Stimulated activated naive CD8-positive, alpha-beta T cell treated with anti-CD3 and anti-CD28 coated beads, Interleukin-15, Interleukin-2, amounts not matched to agents 100 ng/mL and 50 ng/mL, for 24 hours (primary cell): ENCODE measurements around the gene TERF2IP.

Experiments used
- H3K27ac Mint-ChIP-seq: one replicate; pipeline ENCODE4 v1.8.0; 2021; ENCODE audit warnings: mild to moderate bottlenecking, mixed read lengths
- H3K27me3 Mint-ChIP-seq: one replicate; pipeline ENCODE4 v1.8.0; 2021; ENCODE audit warnings: mixed read lengths
- H3K36me3 Mint-ChIP-seq: one replicate; pipeline ENCODE4 v1.8.0; 2021; ENCODE audit warnings: low read depth, mixed read lengths
- H3K4me1 Mint-ChIP-seq: one replicate; pipeline ENCODE4 v1.8.0; 2021; ENCODE audit warnings: low read depth, mixed read lengths
- H3K4me3 Mint-ChIP-seq: one replicate; pipeline ENCODE4 v1.8.0; 2021; ENCODE audit warnings: mild to moderate bottlenecking, mixed read lengths
- H3K9me3 Mint-ChIP-seq: one replicate; pipeline ENCODE4 v1.8.0; 2021; ENCODE audit warnings: mixed read lengths

The TERF2IP gene, protein sequence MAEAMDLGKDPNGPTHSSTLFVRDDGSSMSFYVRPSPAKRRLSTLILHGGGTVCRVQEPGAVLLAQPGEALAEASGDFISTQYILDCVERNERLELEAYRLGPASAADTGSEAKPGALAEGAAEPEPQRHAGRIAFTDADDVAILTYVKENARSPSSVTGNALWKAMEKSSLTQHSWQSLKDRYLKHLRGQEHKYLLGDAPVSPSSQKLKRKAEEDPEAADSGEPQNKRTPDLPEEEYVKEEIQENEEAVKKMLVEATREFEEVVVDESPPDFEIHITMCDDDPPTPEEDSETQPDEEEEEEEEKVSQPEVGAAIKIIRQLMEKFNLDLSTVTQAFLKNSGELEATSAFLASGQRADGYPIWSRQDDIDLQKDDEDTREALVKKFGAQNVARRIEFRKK

GRCh38 chr16:75647492-75648264 is at the start of gene TERF2IP, which contains the start of gene KARS1:
Gene TERF2IP, plus strand, starts transcription at chr16:75647773. Its CDS starts 110 bp downstream, at chr16:75647883.
Gene KARS1, minus strand, starts transcription at chr16:75647665. Its CDS starts 26 bp downstream, at chr16:75647639.
- Mint-ChIP-seq H3K36me3 (peaks cover 47% of the 10 kb centered on the region), H3K9me3 (no peaks in the 10 kb centered on the region), H3K4me1 (peaks cover 66% of the 10 kb centered on the region)

DNA sequence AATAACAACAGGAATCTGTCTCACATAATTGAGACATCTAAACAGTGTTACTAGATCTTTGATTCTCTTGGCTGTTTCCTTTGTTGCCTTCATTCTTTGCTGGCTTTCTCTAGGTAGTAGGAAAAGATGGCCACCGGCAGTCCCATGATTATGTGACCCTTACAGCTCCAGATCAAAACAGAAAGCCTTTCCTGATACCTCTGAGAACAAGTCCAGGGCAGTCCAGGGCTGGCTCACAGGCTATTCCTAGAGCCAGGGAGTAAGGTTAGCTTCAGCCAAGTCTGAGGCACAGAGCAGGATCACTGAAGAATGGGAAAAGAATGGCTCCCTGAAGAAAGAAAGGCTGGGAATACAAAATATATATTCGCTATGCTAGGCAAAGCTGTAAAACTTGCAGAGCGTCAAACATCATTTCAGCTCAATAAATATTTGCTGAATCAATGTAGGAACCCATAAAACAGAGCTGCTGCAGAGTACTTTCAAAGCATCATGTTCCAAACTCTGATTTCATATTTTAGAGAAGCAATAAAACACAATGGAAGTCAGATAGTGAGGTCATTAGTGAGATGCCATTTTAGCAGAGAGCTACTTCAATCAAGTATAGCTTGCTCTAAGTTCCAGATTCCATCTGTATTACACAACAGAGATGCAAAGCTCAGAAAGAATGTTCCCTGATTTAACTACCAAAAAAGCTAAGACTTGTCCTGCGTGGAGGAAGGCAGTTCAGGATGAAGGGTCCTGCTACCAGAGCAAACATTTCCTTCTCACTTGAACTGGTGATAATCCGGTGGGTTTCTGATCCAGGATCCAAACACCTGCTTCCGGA is 47.9 kb upstream of the TERF2IP start:
- peaks cover 10% of the 10 kb centered on the region for H3K4me1 Mint-ChIP-seq
- H3K9me3 Mint-ChIP-seq: peaks cover 9% of the 10 kb centered on the region
- no peaks in the 10 kb centered on the region for H3K27me3 Mint-ChIP-seq
- peaks cover 66% of the 10 kb centered on the region for H3K36me3 Mint-ChIP-seq
- H3K27ac Mint-ChIP-seq: no peak overlapping the region
- no peak overlapping the region for H3K4me3 Mint-ChIP-seq

More at GRCh38 chr16:75647492-75648264, at the start of gene TERF2IP, which contains the start of gene KARS1:
- peak within 1 kb of the TSS; percentile 98 for H3K27ac Mint-ChIP-seq
- H3K27me3 Mint-ChIP-seq: no peaks in the 10 kb centered on the region
- H3K4me3 Mint-ChIP-seq: peak within 1 kb of the TSS; percentile 86

- peaks cover 9% of the 10 kb centered on the region for H3K9me3 Mint-ChIP-seq
- H3K4me1 Mint-ChIP-seq: peaks cover 7% of the 10 kb centered on the region
- peaks cover 64% of the 10 kb centered on the region for H3K36me3 Mint-ChIP-seq
- no peak overlapping the region for H3K4me3 Mint-ChIP-seq
- no peak overlapping the region for H3K27ac Mint-ChIP-seq
- no peaks in the 10 kb centered on the region for H3K27me3 Mint-ChIP-seq
Observed at GRCh38 chr16:75603241-75603640, 44.3 kb upstream of the TERF2IP start.

DNA sequence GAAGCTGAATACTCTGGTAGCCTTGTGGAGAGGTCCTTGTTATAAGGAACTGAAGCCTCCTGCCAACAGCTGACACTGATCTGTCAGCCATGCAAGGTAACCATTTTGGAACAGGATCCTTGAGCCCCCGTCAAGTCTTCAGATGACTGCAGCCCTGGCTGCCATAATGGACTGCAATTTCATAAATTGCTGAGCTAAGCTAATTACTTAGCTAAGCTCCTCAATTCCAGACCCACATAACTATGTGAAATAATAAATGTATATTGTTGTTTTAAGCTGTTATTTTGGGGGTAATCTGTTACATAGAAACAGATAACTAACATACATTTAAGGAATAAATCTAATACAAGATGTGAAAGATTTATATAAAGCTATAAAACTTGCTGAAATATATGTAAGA is 41.1 kb upstream of the TERF2IP start:
- Mint-ChIP-seq H3K36me3 (peaks cover 61% of the 10 kb centered on the region), H3K4me1 (peaks cover 7% of the 10 kb centered on the region), H3K27me3 (no peaks in the 10 kb centered on the region), H3K27ac (no peak overlapping the region), H3K4me3 (no peak overlapping the region), H3K9me3 (peaks cover 9% of the 10 kb centered on the region)

DNA sequence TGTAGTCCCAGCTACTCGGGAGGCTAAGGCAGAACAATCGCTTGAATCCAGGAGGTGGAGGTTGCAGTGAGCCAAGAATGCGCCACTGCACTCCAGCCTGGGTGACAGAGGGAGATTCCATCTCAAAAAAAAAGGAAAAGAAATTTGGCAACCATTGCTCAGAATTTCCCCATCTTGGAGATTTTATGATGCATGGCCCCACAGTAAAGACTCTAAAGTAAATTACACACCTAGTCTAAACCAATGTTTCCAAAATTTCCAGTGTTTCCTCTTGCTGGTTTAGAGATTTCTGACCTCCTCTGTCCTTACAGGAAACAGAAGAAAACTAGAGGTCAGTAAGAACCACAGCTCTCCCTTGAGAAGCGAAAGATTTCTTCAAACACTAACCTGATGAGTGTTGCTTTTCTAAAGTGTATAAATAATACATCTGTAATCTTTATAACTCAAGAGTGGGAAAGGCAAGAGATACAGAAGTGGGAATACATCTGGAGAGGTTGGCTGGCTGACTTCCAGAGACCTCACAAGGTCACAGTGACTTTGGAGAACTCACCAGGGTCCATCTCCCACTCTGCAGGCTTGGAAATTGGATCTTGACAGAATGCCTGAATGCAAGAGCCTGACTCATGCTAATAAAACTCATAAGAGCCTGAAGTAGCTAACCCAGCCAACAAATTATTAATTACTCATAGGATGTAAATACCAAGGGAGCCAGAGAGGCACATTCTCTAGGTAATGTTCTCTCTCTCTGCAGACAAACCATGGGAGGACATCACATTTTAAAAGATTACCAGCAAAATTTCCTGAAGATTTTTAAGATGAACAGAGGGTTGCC is 33.3 kb upstream of the TERF2IP start:
- H3K27ac Mint-ChIP-seq: no peak overlapping the region
- H3K9me3 Mint-ChIP-seq: no peaks in the 10 kb centered on the region
- H3K27me3 Mint-ChIP-seq: no peaks in the 10 kb centered on the region
- H3K4me1 Mint-ChIP-seq: peaks cover 6% of the 10 kb centered on the region
- H3K4me3 Mint-ChIP-seq: no peak overlapping the region
- H3K36me3 Mint-ChIP-seq: peaks cover 74% of the 10 kb centered on the region

DNA sequence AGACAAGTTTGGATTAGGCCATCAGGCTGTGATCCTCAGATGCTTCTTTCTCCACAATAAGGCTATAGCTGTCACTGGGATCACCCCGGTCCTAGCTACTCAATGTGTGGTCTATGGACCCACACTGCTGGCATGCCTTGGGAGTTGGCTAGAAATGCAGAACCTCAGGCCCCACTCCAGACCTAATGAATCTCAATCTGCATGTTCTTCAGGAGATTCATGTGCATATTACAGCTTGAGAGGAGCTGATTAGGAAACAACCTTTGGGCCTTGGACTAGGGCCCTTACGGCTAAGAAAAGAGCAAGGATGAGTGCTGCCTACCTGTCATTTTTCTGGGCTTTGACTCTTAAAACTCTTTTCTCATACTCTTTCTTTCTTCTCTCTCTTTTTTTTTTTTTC is 32.0 kb upstream of the TERF2IP start:
- H3K36me3 Mint-ChIP-seq: peaks cover 68% of the 10 kb centered on the region
- no peaks in the 10 kb centered on the region for H3K9me3 Mint-ChIP-seq
- H3K27ac Mint-ChIP-seq: no peak overlapping the region
- peaks cover 14% of the 10 kb centered on the region for H3K4me1 Mint-ChIP-seq
- no peak overlapping the region for H3K4me3 Mint-ChIP-seq
- no peaks in the 10 kb centered on the region for H3K27me3 Mint-ChIP-seq

DNA sequence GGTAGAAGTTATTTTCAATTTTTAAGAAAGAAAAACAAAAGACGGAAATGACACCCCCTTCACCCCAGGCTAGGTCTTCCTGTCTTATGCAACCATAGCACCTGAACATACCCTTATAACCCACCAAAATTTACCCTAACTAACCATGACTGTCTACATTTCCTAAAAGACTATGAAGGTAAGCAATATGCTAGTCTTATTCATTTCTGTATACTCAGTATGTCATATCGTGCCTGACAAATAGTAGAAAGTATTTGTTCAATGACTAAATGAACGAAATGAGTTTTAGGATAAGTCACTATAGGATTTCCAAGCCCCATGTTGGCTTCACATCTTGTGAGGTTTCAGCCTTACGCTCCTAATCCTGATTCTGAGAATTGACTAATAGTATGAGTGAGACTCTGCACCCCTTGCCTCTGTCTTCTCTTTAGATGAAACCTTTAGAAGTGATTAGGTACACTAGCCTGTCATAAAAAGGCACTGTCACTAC is 31.0 kb upstream of the TERF2IP start:
- H3K36me3 Mint-ChIP-seq: peaks cover 75% of the 10 kb centered on the region
- H3K27me3 Mint-ChIP-seq: no peaks in the 10 kb centered on the region
- peak overlapping the region; percentile 6 for H3K27ac Mint-ChIP-seq
- peaks cover 23% of the 10 kb centered on the region for H3K4me1 Mint-ChIP-seq
- H3K4me3 Mint-ChIP-seq: no peak overlapping the region
- no peaks in the 10 kb centered on the region for H3K9me3 Mint-ChIP-seq

DNA sequence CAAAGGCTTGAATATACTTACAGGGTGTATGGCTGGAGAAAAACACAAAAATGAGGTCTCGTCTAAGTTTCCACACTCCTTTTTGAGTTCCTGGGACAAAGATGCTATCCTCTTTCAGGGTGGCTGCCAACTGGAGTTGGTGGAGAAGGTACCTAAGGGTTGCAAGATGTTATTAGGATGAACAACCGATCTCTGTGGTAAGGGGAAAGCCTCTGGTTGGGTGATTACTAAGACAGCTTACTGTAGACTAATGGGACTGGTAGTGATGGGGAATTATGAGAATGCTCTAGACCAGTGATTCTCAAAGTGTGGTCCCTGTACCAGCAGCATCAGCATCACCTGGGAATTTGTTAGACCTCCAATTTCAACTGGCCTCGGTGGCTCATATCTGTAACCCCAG is 30.5 kb upstream of the TERF2IP start:
- H3K4me1 Mint-ChIP-seq: peaks cover 29% of the 10 kb centered on the region
- no peak overlapping the region for H3K4me3 Mint-ChIP-seq
- peaks cover 73% of the 10 kb centered on the region for H3K36me3 Mint-ChIP-seq
- no peaks in the 10 kb centered on the region for H3K27me3 Mint-ChIP-seq
- H3K27ac Mint-ChIP-seq: peak overlapping the region; percentile 6
- H3K9me3 Mint-ChIP-seq: no peaks in the 10 kb centered on the region

- H3K36me3 Mint-ChIP-seq: peaks cover 57% of the 10 kb centered on the region
- peaks cover 33% of the 10 kb centered on the region for H3K4me1 Mint-ChIP-seq
- no peaks in the 10 kb centered on the region for H3K9me3 Mint-ChIP-seq
- no peak overlapping the region for H3K4me3 Mint-ChIP-seq
- no peaks in the 10 kb centered on the region for H3K27me3 Mint-ChIP-seq
- no peak overlapping the region for H3K27ac Mint-ChIP-seq
Observed at GRCh38 chr16:75618780-75619179, 28.8 kb upstream of the TERF2IP start.

- Mint-ChIP-seq H3K9me3 (no peaks in the 10 kb centered on the region), H3K4me1 (peaks cover 33% of the 10 kb centered on the region), H3K27ac (peak overlapping the region; percentile 71), H3K36me3 (peaks cover 51% of the 10 kb centered on the region), H3K4me3 (peak overlapping the region; percentile 32), H3K27me3 (no peaks in the 10 kb centered on the region)
Observed at GRCh38 chr16:75620326-75621169, 27.0 kb upstream of the TERF2IP start.

GRCh38 chr16:75621170-75621477 is 26.4 kb upstream of the TERF2IP start:
- Mint-ChIP-seq H3K27me3 (no peaks in the 10 kb centered on the region), H3K27ac (peak overlapping the region; percentile 71), H3K36me3 (peaks cover 52% of the 10 kb centered on the region), H3K9me3 (no peaks in the 10 kb centered on the region), H3K4me3 (peak overlapping the region; percentile 96), H3K4me1 (peaks cover 33% of the 10 kb centered on the region)

DNA sequence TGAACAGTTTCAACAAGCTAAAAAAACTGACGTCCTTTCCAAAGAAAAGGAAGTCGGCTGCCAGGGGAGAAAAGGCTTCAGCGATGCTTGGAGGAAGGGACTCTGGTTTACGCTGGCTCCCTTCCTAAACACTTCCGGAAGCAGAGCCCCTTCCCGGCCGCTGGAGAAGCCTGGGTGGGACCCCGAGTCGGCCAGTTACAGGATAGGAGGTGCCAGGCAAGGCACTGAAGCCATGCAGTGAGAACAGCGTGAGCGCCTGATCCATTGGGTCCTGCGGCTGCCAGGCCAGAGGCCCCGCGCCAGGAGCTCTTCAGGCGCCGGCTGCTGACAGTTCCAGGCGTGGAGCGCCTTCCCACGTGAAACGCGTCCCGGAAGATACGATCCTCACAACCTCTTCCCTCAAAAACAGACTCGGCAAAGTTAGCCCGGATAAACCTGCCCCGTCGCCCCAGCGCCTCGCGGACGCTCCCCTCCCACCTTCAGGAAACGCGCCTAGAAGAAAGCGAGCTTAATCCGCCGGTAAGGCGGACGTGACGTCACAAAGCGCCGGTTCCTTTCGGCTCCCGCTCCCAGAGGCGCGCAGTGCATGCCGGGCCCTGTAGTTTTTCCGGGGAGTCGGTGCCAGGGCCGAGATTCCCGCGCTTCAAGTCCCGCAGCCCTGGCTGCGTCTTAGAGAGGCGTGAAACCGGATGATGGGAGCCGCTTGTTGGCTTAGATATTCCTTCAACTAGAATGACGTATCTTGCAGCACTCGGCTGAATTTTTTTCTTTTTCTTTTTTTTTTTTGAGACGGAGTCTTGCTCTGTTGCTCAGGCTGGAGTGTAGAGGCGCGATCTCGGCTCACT is 24.6 kb upstream of the TERF2IP start, which contains the start of gene ADAT1:
Gene ADAT1, minus strand, starts transcription at position 521 of the 845 bp plus-strand sequence. CDS start 2,482 bp downstream, outside the sequence.
- Mint-ChIP-seq H3K4me1 (peaks cover 30% of the 10 kb centered on the region), H3K4me3 (peak within 1 kb of the TSS; percentile 96), H3K36me3 (peaks cover 59% of the 10 kb centered on the region), H3K9me3 (no peaks in the 10 kb centered on the region), H3K27ac (peak within 1 kb of the TSS; percentile 96), H3K27me3 (no peaks in the 10 kb centered on the region)
